ENCODE data around the gene SNRPD2. TPM values are rescaled to one million over a fixed set of nuclear protein-coding genes. Genes with fewer than 3 reads are reported as not detected.

The SNRPD2 gene
- total RNA-seq, 1 donor from 2014 or later, result 359 TPM

DNA sequence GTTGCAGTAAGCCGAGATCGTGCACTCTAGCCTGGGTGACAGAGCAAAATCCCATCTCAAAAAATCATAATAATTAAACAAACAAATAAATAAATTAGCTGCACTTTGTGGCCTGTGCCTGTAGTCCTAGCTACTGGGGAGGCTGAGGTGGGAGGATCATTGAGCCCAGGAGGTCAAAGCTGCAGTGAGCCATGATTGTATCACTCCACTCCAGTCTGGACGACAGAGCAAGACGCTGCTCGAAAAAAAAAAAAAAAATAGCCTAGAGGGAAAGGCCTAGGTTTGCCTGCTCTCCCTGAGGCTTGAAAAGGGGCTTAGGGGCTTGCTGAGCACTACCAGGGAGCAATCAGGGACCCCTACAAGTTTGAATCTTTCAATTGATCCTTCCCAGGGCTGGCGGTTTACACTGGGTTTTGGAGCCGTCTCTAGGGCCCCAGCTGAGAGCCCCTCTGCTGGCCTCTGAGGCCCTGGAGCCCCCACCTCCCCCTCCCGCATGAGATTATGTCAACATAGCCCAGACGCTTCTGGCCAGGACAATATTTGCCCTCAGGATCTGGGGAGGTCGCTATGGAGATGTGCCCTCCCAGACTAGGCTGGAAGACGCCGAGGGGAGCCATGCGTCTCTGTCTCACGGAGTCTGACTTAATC, 34.1 kb downstream of the SNRPD2 start:
- no peak for DNase-seq (ENCODE audit: low spot score)

DNA sequence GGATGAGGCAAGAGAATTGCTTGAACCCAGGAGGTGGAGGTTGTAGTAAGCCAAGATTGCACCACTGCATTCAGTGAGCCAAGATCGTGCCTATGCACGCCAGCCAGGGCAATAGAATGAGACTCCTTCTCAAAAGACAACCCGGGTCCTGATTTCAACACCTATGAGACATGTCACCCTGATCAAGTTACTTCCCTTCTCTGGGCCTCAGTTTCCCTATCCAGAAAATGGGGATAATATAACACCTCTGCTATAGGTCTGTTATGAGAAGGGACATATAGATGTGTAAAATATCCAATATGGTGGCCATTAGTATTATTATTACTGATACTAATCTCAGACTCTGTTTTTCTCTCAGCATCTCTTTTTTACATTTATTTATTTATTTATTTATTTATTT, 36.7 kb downstream of the SNRPD2 start:
- no peak for DNase-seq (ENCODE audit: low spot score)

DNA sequence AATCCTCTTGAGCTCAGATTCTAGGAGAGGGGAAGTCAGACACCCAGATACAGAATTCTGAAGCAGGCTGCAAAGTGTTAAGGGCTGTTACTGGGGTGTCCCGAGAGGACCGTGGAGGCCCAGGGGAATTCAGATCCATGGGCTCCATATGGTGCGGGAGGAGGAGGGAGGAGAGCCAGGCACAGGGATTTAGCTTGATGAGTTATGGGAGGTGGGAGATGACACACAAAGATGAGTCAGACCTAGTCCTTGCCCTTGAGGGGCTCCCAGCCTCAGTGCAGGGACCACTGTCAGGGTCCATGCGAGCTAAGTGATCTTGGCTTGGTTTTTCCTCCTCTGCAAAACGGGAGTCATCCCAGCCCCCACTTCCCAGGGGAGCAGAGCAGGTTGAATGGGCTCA, 38.1 kb downstream of the SNRPD2 start:
- DNase-seq (ENCODE audit: low spot score), result no peak

DNA sequence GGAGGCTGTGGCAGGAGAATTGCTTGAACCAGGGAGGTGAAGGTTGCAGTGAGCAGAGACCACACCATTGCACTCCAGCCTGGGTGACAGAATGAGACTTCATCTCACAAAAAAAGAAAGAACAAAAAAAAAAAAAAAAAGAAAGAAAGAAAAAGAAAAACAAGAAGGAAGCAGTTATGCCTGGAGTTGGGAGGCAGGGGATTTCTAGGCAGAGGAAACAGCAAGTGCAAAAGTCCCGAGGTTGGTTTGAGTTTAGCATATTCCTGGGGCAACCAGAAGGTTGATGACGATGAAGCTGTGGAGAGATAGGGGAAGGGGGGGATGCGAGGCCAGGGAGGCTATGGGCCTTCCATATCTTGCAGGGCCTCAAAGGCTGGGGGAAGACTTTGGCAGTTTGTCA, 41.0 kb downstream of the SNRPD2 start:
- DNase-seq (ENCODE audit: low spot score), result no peak

DNA sequence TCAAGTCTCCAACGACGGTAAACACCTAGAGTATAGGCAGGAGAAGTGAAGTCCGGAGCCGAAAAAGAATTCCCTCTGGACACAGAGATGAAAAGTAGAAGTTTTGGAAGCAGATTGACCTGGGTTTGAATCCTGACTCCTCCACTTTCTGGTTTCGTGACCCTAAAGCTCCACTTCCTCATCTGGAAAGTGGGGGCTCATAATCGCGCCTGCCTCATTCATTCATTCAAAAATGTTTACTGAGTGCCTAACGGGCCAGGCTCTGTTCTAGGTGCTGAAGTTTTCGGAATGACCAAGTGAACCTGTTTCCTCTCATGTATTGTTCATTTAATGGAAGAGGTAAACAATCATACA, 45.4 kb downstream of the SNRPD2 start:
- no peak for DNase-seq (ENCODE audit: low spot score)

DNA sequence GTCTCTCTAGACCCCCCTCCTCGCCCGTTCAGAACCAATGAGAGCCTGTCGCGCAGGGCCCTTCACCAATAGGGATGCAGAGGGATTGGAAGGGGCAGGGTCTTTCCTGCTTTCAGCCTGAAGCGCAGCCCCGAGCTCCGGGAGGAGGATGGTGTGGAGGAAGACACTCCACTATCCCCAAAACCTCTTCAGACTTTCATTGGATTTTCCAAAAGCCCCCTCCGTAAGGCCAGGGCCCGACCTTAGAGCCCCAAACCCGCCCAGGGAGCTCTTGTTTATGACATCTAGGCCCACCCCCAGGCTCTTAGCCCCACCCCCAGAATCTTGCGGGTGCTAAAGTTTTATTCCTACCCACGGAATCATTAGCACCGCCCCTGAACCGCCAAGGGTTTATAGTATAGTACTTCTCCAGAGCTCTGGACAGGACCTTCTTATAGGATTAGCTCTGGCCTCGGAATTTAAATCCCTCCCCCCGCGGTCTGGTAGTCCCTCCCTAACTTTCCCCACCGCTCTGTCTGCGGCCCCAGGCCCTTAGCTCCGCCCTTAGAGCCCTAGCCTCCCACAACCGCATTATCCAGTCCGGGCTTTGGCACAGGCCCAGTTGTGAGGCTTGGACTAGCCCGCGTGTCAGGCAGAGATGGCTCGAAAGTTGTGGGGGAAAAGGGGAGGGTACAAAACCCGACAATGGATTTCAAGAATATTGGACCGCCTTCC, 46.0 kb downstream of the SNRPD2 start:
- DNase-seq (ENCODE audit: low spot score), result peak; percentile 63

DNA sequence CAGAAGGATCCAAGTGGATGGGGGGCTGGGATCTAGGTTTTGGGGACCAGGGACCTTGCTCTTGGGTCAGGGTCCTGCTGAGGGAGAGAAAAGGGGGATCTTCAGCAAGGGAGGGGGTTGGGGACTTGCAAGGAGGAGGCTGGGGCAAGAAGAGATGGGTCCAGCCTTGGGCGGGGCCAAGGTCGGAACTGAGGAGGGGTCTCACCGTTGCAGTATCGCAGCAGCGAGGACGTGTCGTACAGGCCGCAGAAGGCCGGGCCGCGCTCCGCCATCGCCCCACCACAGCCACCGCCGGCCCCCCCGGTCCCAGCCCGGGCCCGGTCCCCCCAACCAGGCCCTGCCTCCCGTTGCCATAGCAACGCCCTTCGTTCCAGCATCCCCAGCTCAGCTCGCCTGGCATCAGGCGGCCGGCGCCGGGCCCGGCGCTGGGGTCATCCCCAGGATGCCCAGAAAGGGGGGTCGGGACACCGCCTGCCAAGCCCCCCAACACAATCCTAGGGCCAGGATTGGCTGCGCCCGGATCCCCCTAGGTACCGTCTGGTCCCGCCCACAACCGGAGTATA, 46.6 kb downstream of the SNRPD2 start:
- DNase-seq (ENCODE audit: low spot score), result no peak

DNA sequence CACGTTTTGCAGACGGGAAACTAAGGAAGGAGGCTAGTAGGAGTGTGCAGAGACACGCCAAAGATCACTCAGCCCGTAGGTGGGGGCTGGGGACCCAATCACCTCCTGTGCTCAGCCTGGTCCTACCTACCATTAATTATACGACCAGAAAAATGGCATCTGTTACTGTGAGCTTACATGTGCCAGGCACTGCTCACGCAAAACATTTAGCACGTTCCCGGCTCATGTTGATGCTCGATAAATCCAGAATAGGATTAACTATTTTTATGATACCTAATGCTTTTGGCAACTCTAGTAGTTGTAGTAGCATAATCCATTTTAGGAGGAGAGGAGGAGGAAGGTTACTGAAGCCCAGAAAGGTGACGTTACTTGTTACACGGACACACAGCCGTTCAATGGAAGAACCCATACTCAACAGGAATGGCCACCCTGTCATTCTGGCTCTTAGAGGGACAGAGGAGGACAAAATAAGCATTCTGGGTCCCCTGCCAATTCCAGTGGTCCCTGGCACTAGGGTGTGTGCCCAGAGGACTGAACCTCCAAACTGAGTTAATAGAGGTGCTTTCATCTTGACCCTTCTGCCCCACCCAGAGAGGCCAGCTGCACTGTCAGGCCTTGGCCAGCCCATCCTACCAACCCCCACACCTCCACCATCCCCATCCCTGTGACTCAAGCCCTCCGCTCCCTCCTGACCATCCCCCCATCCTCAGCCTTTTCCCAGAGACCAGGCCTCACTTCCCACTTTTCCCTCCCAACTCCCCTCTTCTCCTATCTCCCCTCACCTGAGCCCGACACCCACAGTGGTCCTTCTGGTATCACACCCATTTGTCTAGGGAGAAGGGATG, 47.6 kb downstream of the SNRPD2 start:
- DNase-seq (ENCODE audit: low spot score), result no peak

DNA sequence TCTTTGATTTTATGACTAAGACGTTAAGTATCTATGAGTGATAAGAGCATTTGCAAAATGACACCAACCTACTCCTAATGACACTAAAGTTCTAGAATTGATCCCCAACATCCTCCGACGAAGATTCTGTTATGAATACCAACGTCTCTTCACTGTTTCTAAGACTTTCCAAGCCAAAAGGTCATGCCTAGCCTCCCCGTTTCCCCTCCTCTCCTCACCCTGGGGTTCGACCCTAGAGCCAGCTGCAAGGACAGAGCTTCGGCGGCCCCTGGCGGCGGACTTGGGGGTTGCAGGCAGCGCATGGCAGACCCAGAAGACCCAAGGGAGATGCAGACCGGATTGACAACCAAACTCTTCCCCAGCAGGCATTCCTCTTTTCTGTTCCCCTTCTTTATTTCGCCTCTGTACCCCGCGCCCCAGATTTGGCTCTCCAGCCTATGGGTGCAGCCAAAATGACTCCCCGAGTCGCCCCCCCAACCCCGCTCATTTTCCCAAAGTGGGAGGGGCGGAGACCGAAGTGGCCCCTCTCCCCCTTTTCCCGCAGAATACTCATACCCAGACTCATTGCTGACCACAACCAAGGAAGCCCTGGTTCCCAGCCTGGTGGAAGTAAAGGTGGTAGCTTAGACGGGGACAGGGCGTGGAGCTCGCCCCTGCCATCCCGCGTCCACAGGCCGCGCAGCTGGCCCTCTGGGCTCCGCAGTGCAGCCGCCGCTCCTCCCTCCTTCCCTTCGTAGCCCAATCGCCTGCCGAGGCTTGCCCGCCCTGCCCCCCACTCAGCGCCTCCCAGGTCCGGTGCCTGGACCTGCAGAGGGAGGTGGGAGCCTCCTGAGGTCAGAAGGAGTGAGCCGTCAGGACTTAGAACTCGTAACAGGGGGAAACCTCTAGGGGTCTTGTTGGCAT, 48.5 kb downstream of the SNRPD2 start:
- peak; percentile 91 for DNase-seq (ENCODE audit: low spot score)

DNA sequence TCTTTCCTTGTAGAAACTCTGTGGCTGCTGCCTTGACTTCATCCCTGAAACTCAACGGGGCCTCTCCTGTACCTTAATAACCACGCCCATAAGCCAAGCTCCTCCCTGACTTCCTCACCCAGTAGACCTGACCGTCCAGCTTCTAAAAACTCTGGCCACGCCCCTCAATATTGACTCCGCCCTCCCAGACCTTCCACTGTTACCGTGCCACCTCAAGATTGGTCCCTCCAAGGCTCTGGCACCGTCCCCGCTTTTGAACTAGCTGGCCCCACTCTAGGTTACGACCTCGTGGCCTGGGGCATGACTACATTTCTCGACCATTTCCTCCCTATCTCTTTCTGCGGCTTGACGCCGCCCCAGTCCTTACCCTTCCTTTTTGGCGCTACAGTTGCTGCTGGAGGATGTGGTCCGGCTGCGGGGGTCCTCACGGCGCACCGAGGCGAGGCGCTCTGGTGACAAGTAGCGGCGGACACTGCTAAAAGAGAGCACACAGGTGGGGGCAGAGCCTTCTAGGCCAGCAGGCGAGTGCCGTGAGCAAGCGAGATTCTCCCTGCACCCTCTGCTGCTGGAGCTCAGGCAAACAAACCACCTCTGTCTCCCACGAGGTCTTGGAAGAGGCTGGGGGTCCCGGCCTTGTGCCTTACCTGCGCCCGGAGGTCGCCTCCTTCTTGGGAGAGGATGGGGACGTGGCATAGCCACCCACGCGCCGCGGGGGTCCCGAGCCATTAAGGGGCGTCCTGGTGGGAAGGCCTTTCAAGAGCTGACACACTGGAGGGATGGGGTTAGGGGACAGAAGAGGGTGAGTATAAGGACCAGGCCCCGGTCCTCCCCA, 50.3 kb downstream of the SNRPD2 start:
- peak; percentile 92 for DNase-seq (ENCODE audit: low spot score)

DNA sequence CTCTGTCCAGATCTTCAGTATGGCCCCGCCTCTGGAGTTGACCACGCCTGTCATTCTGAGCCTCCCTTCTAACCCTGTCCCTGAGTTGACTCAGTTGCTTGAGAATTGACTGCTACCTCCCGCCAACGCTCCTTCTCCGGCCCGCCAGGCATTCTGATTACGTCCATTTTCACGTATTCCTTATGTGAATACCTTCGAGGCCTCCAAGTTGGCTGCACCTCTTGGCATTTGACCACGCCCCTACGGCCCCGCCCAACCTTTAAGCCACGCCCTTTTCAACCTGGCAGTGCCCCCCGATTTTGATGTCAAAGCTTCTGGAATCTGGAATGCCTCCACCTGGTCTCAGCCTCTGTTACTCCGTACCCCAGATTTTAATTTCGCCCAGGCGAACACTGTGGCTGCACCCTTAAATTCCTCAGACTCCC, 50.9 kb downstream of the SNRPD2 start:
- peak; percentile 59 for DNase-seq (ENCODE audit: low spot score)

DNA sequence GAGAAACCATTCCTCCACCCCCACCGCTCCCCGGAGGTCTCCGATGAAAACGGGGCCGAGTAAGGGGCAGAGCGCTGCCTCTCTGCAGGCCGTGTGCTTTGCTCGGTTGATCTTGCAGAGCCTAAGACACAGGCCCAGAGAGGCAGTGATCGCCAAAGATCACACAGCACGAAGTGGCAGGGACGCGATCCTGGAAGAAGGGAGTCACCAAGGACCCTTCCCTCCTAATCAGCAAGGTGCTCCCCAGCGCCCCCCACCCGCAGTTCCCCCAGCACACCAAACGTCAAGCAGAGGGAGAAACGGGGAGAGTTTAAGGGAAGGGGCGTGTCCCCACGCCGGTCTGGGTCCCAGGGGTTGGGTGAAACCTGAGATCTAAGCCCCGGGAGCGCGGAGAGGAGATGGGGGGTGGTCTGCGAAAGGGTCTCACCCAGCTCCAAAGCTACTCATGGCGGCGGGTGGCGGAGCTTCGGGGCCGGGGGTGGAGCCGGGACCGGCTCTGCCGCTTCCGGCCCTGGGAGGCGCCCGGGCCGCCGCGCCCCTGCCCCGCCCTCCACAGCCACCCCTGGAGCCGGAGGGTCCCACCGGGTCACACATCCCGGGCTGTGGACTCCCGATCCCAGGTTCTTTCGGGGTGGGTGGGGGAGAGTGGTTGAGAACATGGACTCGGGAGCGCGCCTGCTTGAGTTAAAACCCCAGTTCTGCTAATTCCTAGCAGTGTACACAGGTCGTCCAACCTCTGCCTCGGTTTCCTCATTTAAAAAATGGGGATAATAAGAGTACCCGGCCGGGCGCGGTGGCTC, 52.6 kb downstream of the SNRPD2 start, which contains the start of gene EML2:
TSS of gene EML2 (minus strand) at position 468 of the 800 bp plus-strand sequence. CDS start at position 447, 21 bp downstream.
- peak; percentile 62 for DNase-seq (ENCODE audit: low spot score)

DNA sequence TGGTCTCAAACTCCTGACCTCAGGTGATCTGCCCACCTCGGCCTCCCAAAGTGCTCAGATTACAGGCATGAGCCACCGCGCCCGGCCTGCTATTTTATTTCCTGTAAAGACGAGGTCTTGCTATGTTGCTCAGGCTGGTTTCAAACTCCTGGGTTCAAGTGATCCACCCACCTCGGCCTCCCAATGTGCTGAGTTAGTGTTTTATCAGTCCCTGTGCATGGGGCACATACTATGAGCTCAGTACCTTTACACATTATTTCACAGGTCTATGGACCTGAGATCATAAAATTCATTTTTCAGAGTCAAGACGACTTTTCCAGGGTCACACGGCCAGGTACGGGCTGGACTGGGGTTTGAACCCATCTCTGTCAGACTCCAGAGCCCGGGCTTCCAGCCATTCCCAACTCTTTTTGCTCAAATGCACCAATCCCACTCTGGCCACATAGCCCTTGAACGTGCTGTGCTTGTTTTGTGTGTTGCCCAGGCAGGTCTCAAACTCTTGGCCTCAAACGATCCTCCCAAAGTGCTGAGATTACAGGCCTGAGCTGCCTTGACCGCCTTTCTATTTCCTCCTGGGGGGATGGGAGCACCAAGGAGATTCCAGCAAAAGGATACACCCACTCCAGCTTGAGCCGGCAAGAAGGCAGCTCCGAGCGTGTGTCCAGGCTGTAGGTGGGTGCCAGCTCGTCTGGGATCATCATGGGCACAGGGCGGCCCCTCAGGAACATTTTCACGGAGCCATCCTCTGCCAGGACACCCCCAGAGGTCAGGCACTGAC, 53.7 kb downstream of the SNRPD2 start:
- peak; percentile 67 for DNase-seq (ENCODE audit: low spot score)

Other genes with a start within 250 kb of the SNRPD2 start
- gene FOSB, start 224.0 kb downstream of the SNRPD2 start, total RNA-seq, result 1.5 TPM
- 5.8 TPM for gene RTN2, start 194.9 kb downstream of the SNRPD2 start, total RNA-seq
- gene PPM1N, start 193.5 kb downstream of the SNRPD2 start, total RNA-seq, result 1.4 TPM
- 90.1 TPM for gene VASP, start 184.5 kb downstream of the SNRPD2 start, total RNA-seq
- 21.1 TPM for gene OPA3, start 107.2 kb downstream of the SNRPD2 start, total RNA-seq
- 5.1 TPM for gene GPR4, start 89.7 kb downstream of the SNRPD2 start, total RNA-seq
- 97.7 TPM for gene EML2, start 52.6 kb downstream of the SNRPD2 start, total RNA-seq
- 2.8 TPM for gene GIPR, start 23.7 kb downstream of the SNRPD2 start, total RNA-seq
- gene QPCTL, start 713 bp upstream of the SNRPD2 start, total RNA-seq, result 11.5 TPM
- gene FBXO46, start 38.9 kb upstream of the SNRPD2 start, total RNA-seq, result 24.8 TPM
- not detected for gene MEIOSIN, start 41.5 kb upstream of the SNRPD2 start, total RNA-seq
- gene SIX5, start 77.3 kb upstream of the SNRPD2 start, total RNA-seq, result 18.1 TPM
- 106 TPM for gene DMPK, start 90.5 kb upstream of the SNRPD2 start, total RNA-seq
- gene DMWD, start 100.9 kb upstream of the SNRPD2 start, total RNA-seq, result 64.2 TPM
- 0.21 TPM for gene RSPH6A, start 123.4 kb upstream of the SNRPD2 start, total RNA-seq
- gene SYMPK, start 171.2 kb upstream of the SNRPD2 start, total RNA-seq, result 81.1 TPM
- not detected for gene FOXA3, start 172.4 kb upstream of the SNRPD2 start, total RNA-seq
- gene IRF2BP1, start 194.2 kb upstream of the SNRPD2 start, total RNA-seq, result 22.0 TPM
- gene MYPOP, start 210.7 kb upstream of the SNRPD2 start, total RNA-seq, result 5.5 TPM
- gene NANOS2, start 222.8 kb upstream of the SNRPD2 start, total RNA-seq, result not detected